GM13977 (cell line): ENCODE data around the gene PLB1.

ENCODE experiments used
- DNase-seq: peaks from one replicate; pipeline ENCODE4 v3.0.0; 2012; ENCODE audit warnings: low spot score
- in situ Hi-C: fragments of 300-500 bp; cut with MboI; formaldehyde crosslinking; loops from one replicate; pipeline ENCODE4 v1.12.0; 2022; ENCODE audit warnings: low sequenced_read_pairs, low pct_unique_long_range_greater_than_20kb, mixed read lengths, inconsistent platforms; ENCODE audit not compliant: unreplicated experiment
- TF ChIP-seq, protein P1 (sequence below): IDR thresholded peaks from 2 replicates; pipeline ENCODE4 v1.5.1; 2012; ENCODE audit warnings: mild to moderate bottlenecking, control low read depth; ENCODE audit not compliant: insufficient read depth; ENCODE audit errors: extremely low read depth, missing control alignments

The PLB1 gene

DNA sequence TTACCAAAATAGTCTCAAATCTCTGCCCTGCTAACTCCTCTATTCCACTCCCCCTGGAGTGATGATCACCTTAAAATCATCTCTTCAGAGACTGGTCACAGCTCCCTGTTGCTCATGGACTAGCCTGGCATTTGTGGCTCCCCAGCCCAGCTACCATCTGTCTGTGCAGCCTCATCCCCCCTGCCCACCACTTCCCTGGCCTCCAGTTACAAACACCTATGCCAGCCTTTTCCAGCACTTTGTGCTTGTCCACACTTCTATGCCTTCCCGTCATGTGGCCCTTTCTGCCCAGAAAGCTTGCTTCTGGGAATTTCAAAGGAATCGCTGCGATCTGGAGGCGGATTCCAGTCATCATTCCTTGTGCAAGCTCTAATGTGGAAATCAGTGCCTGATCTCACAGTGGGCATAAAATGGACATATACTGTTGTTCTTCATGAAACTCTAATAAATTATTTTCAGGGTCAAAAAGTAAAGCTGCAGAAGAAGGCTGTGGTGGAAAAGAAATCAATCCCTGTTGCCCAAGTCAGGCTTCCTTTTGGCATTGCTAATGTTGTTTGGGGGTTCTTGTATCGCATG, 19.4 kb downstream of the PLB1 start:
- TF ChIP-seq, protein P1, sequence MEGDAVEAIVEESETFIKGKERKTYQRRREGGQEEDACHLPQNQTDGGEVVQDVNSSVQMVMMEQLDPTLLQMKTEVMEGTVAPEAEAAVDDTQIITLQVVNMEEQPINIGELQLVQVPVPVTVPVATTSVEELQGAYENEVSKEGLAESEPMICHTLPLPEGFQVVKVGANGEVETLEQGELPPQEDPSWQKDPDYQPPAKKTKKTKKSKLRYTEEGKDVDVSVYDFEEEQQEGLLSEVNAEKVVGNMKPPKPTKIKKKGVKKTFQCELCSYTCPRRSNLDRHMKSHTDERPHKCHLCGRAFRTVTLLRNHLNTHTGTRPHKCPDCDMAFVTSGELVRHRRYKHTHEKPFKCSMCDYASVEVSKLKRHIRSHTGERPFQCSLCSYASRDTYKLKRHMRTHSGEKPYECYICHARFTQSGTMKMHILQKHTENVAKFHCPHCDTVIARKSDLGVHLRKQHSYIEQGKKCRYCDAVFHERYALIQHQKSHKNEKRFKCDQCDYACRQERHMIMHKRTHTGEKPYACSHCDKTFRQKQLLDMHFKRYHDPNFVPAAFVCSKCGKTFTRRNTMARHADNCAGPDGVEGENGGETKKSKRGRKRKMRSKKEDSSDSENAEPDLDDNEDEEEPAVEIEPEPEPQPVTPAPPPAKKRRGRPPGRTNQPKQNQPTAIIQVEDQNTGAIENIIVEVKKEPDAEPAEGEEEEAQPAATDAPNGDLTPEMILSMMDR: no peak
- DNase-seq: no peak
- in situ Hi-C loops: no loop called here

DNA sequence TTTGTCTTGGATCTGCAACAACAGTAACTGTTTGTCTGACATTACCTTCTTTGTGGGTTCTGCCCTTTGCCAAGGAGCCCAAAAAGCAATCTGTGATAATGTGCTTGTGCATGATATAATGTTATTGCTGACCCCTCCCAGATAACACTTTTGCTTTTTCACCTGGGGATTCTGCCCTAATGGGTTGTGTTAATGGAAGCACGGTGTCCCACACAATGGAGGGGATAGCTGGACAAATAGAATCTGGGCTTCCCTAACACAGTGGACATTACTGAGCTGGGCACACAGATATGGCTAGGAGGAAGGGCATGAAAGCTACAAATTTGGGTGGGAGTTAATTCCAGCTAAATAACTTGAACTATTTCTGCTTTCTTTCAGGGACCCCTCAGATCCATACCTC, 20.6 kb downstream of the PLB1 start:
- in situ Hi-C loops: no loop called here
- TF ChIP-seq, protein P1: no peak
- DNase-seq: no peak

DNA sequence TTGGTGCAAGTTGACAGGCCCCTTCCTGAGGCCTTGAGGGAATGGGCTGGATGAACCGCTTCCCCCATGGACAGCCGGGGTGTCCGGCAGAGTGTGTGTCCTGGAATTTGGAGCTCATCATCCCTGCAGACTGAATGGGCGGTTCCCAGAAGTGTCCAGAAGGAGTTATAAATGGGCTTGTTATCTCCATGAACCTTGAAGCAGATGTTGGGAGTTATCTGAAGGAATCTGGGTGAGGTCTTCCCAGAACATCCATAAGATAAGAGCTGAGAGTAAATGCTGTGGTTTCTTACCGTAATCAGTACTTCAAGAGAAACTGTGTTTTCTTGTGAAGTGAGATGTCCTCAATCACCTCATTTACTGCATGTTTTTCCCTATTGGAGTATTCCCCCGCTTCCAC, 21.1 kb downstream of the PLB1 start:
- in situ Hi-C loops: no loop called here
- TF ChIP-seq, protein P1: no peak
- no peak for DNase-seq

DNA sequence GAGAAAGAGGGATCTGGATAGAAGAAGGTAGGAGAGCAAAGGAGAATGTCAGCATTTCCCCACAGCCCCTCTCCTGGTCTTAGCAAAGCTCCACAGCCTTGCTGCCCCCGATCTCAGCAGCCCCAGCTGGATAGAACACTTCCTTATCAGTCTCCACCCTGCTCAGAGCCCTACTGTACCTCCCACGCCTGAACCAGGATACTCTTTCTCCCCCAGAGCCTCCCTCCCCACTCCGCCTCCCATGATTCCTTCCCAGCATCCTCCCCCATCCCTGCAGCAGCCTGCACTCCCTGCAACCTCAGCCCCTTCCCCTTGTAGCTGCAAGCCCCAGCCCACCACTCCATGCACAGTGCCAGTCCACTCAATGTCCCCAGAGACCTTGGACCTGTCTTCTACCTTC, 25.8 kb downstream of the PLB1 start:
- TF ChIP-seq, protein P1: no peak
- in situ Hi-C loops: no loop called here
- no peak for DNase-seq

DNA sequence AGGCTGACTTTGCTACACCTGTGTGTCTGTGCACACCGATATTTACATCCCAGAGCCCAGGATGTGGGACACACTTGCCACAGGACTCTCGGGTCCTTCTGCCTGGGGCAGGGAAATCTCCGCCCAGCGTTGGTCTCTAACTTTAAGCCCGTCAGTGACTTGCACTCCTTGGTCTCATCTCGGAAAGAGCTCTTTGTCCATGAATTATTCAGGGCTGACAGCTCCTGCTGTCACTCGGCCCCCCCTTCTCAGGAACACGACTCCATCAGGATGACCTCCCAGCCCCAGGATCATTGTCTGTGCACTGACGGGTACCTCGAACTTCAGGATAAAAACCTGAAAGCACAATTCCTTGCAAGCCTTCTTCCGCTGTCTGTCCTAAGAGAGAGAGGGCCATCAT, 26.6 kb downstream of the PLB1 start:
- DNase-seq: no peak
- in situ Hi-C loops: no loop called here
- TF ChIP-seq, protein P1: no peak

DNA sequence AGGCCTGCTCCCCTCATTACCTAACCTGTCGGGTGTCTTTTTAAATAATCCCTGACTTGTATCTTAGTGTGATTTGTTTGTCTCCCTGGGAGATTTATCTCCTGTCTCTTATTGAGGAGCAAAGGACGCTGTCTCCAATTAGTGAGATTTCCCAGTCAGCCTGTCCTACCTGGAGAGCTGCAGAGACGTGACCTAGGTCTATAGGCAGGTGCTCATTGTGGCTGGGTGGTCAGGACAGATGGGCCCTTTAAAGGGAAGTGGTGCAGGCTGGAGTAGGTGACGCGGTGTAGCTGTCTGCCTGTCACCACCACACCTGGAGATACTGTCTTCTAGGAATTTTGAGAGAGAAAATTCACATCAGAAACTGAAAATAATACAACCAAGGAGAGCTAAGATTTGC, 28.0 kb downstream of the PLB1 start:
- in situ Hi-C loops: no loop called here
- no peak for DNase-seq
- TF ChIP-seq, protein P1: no peak

DNA sequence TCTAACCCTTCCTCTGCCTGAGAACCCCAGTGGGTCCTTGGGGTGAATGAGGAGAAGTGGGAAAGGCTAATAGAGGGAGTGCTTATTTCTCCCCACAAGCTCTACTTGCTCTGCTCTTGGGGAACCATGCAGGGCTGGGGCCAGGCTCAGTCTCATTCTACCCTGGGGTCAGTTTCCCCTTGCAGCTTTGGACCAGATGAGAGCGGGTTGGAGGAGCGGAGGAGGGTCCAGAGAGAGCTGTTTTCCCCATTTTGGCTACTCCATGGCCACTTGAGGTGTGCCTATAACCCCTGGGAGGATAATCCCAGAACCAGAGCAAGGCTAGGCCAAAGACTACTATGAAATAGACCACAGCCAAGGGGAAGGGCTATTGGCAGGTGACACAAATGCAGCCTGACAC, 29.6 kb downstream of the PLB1 start:
- TF ChIP-seq, protein P1: no peak
- no peak for DNase-seq
- in situ Hi-C loops: no loop called here
